Kidney (tissue), 14 donors: ENCODE measurements around the gene NDUFV3. TPM values are rescaled to one million over a fixed set of nuclear protein-coding genes. Genes with fewer than 3 reads are reported as not detected.

Source experiments
- DNase-seq, 5 donors: peaks; one replicate each; pipeline ENCODE4 v3.0.0-alpha.2; 2013 to 2020
- FAIRE-seq: peaks from 2 replicates; lab custom pipeline; 2012; peaks lifted over from hg19 to GRCh38; lab: Jason Lieb, UNC
- H3K27ac ChIP-seq, 2 donors: one replicate each; pipeline ENCODE4 v1.7.0; 2013; ENCODE audit warnings: low read depth in 2 of 2, low read length in 2 of 2, inconsistent platforms in 1 of 2
- H3K27me3 ChIP-seq: one replicate; pipeline ENCODE4 v1.7.1; 2013; ENCODE audit warnings: low read length, inconsistent platforms; ENCODE audit not compliant: control insufficient read depth, insufficient read depth
- H3K36me3 ChIP-seq, 3 donors: one replicate each; pipeline versions ENCODE4 v1.7.0 to v1.7.1; 2013; ENCODE audit warnings: low read length in 3 of 3, control low read depth in 1 of 3, inconsistent platforms in 1 of 3; ENCODE audit not compliant: insufficient read depth in 3 of 3, control insufficient read depth in 2 of 3
- H3K4me1 ChIP-seq, 3 donors: one replicate each; pipeline versions ENCODE4 v1.7.0 to v1.7.1; 2013; ENCODE audit warnings: low read length in 3 of 3, inconsistent platforms in 1 of 3, low read depth in 1 of 3; ENCODE audit not compliant: control insufficient read depth in 2 of 3, insufficient read depth in 2 of 3
- H3K4me3 ChIP-seq, 3 donors: one replicate each; pipeline versions ENCODE4 v1.7.0 to v1.8.1; 2013; ENCODE audit warnings: low read length in 3 of 3, control low read depth in 1 of 3, inconsistent platforms in 1 of 3
- H3K9ac ChIP-seq, 3 donors: one replicate each; pipeline versions ENCODE4 v1.7.0 to v1.7.1; 2013; ENCODE audit warnings: low read length in 3 of 3, control low read depth in 1 of 3, inconsistent platforms in 1 of 3
- H3K9me3 ChIP-seq, 3 donors: one replicate each; pipeline versions ENCODE4 v1.7.0 to v1.7.1; 2013; ENCODE audit warnings: low read length in 3 of 3, control low read depth in 1 of 3, inconsistent platforms in 1 of 3; ENCODE audit not compliant: control insufficient read depth in 2 of 3, insufficient read depth in 1 of 3
- CTCF ChIP-seq: IDR thresholded peaks from 3 replicates; pipeline ENCODE4 v1.5.1; 2012; ENCODE audit warnings: mild to moderate bottlenecking, moderate library complexity, borderline replicate concordance; ENCODE audit not compliant: insufficient read depth; ENCODE audit errors: extremely low read depth
- intact Hi-C: fragments of 100-400 bp; cut with DNase I; formaldehyde crosslinking; loops from one replicate; pipeline ENCODE4 v1.11.1; 2022
- polyA plus RNA-seq: library from polyadenylated mRNA; stranded (reverse); fragments of 350-450 nt; fragmentation: Illumina TruSeq; extraction: RNeasy Lipid Tissue Mini Kit (QIAGEN cat#74804); gene quantifications from one replicate; pipeline ENCODE4 v1.2.3, GENCODE V29; 2014; ENCODE audit warnings: low read depth, low replicate concordance; ENCODE audit not compliant: insufficient read depth
- total RNA-seq: library from RNA; stranded (reverse); fragmentation: NEBNext Ultra II Directional; extraction: Animal tissue kit (Norgen Biotek cat#: 25700); gene quantifications from one replicate; pipeline ENCODE4 v1.2.1, GENCODE V29; 2021
- donor health status: control.
- donor health status: control.
- donor health status: control.
- donor health status: control.
- donor health status: control.
- donor health status: DM: yes; HTN: yes; CAD: no.
- donor health status: Normal renal cell carcinoma (clear cell type).

NDUFV3 gene
- total and polyA plus RNA-seq, 2 donors from 2014 or later, result 29.6 to 37.0 TPM

- TF ChIP-seq CTCF, result no peak
- no peaks in the 10 kb centered on the region for H3K4me1 ChIP-seq
- intact Hi-C loops, result no loop called here
- no peak overlapping the region for H3K27ac ChIP-seq
- no peaks in the 10 kb centered on the region for H3K9me3 ChIP-seq
- peaks cover 4 to 18% (median 15%) of the 10 kb centered on the region in 3 donors for H3K36me3 ChIP-seq
- H3K4me3 ChIP-seq, result no peak overlapping the region
- DNase-seq, result peak in 3 of 5 donors; percentile 44 to 72 (median 62)
- FAIRE-seq, result no peak
- H3K9ac ChIP-seq, result no peak overlapping the region
- no peaks in the 10 kb centered on the region for H3K27me3 ChIP-seq
Measured at GRCh38 chr21:42913476-42913875, 20.4 kb downstream of the NDUFV3 start.

GRCh38 chr21:42918291-42918690 lies 25.2 kb downstream of the NDUFV3 start:
- intact Hi-C loops, result no loop called here
- no peaks in the 10 kb centered on the region for H3K9me3 ChIP-seq

GRCh38 chr21:42921927-42922326 lies 28.8 kb downstream of the NDUFV3 start:
- no peak for TF ChIP-seq CTCF
- Histone ChIP-seq H3K4me3 (no peak overlapping the region), H3K27me3 (no peaks in the 10 kb centered on the region), H3K9me3 (no peaks in the 10 kb centered on the region), H3K36me3 (no peaks in the 10 kb centered on the region), H3K27ac (no peak overlapping the region), H3K9ac (no peak overlapping the region), H3K4me1 (peaks cover 0 to 5% (median 0%) of the 10 kb centered on the region in 3 donors)
- DNase-seq, result no peak
- no peak for FAIRE-seq
- intact Hi-C loops, result no loop called here

More at GRCh38 chr21:42918291-42918690, 25.2 kb downstream of the NDUFV3 start:
- H3K27me3 ChIP-seq, result no peaks in the 10 kb centered on the region
- no peak overlapping the region for H3K27ac ChIP-seq
- DNase-seq (no peak), FAIRE-seq (no peak)
- no peak overlapping the region for H3K9ac ChIP-seq
- H3K4me3 ChIP-seq, result no peak overlapping the region
- H3K36me3 ChIP-seq, result peaks cover 0 to under 1% (median 0%) of the 10 kb centered on the region in 3 donors
- no peak for TF ChIP-seq CTCF
- H3K4me1 ChIP-seq, result no peaks in the 10 kb centered on the region

GRCh38 chr21:42922918-42923317 lies 29.8 kb downstream of the NDUFV3 start:
- Histone ChIP-seq H3K4me3 (no peak overlapping the region), H3K9me3 (no peaks in the 10 kb centered on the region), H3K27ac (no peak overlapping the region), H3K27me3 (no peaks in the 10 kb centered on the region), H3K36me3 (no peaks in the 10 kb centered on the region), H3K9ac (no peak overlapping the region), H3K4me1 (peaks cover 0 to 5% (median 0%) of the 10 kb centered on the region in 3 donors)
- TF ChIP-seq CTCF, result no peak
- intact Hi-C loops, result no loop called here
- FAIRE-seq (no peak), DNase-seq (peak in 1 of 5 donors; percentile 62)
